ENCODE measurements around the gene UBR3.
"Not testable (repeated sequence)": the region's sequence is repeated elsewhere in the genome, so short reads cannot be mapped to it uniquely, and the experiment has no call there.

Gene UBR3

DNA sequence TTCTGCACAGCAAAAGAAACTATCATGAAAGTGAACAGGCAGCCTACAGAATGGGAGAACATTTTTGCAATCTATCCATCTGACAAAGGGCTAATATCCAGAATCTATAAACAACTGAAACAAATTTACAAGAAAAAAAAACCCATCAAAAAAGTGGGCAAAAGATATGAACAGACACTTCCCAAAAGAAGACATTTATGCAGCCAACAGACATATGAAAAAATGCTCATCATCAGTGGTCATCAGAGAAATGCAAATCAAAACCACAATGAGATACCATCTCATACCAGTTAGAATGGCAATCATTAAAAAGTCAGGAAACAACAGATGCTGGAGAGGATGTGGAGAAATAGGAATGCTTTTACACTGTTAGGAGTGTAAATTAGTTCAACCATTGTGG lies 10.3 kb upstream of the UBR3 start:
- Mint-ChIP-seq H3K27ac (peak overlapping the region; percentile 35), H3K4me1 (ENCODE audit: low read depth) (peaks cover 30% of the 10 kb centered on the region), H3K36me3 (peaks cover 27% of the 10 kb centered on the region)
- H3K4me3 Mint-ChIP-seq; H3K27me3 Mint-ChIP-seq; H3K9me3 Mint-ChIP-seq (ENCODE audit: low read depth): not testable (repeated sequence)

DNA sequence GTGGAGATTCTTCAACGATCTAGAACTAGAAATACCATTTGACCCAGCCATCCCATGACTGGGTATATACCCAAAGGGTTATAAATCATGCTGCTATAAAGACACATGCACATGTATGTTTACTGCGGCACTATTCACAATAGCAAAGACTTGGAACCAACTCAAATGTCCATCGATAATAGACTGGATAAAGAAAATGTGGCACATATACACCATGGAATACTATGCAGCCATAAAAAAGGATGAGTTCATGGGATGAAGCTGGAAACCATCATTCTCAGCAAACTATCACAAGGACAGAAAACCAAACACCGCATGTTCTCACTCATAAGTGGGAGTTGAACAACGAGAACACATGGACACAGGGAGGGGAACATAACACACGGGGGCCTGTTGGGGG lies 9.9 kb upstream of the UBR3 start:
- H3K27ac Mint-ChIP-seq; H3K9me3 Mint-ChIP-seq (ENCODE audit: low read depth); H3K27me3 Mint-ChIP-seq; H3K4me3 Mint-ChIP-seq: not testable (repeated sequence)
- H3K36me3 Mint-ChIP-seq: peaks cover 27% of the 10 kb centered on the region
- H3K4me1 Mint-ChIP-seq (ENCODE audit: low read depth): peaks cover 32% of the 10 kb centered on the region

DNA sequence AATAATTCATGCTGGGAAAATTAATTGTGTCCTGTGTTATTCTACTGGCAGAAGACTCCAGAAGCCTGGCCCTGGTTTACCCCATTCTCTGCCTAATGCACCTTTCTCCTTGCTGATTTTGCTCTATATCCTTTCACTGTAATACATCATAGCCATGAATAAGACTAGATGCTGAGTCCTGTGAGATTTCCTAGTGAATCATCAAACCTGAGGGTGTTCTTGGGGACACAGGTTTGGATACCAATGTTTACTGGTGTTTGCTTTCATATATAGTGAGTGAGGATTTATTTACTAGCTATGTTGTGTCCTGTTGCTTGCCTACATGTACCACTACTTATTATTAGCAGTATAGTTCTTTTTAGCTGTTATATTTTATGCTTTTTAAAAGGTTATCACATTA lies 9.0 kb upstream of the UBR3 start:
- no peak overlapping the region for H3K27ac Mint-ChIP-seq
- H3K4me1 Mint-ChIP-seq (ENCODE audit: low read depth): peaks cover 40% of the 10 kb centered on the region
- H3K27me3 Mint-ChIP-seq: no peaks in the 10 kb centered on the region
- no peak overlapping the region for H3K4me3 Mint-ChIP-seq
- H3K9me3 Mint-ChIP-seq (ENCODE audit: low read depth): no peaks in the 10 kb centered on the region
- H3K36me3 Mint-ChIP-seq: peaks cover 25% of the 10 kb centered on the region

DNA sequence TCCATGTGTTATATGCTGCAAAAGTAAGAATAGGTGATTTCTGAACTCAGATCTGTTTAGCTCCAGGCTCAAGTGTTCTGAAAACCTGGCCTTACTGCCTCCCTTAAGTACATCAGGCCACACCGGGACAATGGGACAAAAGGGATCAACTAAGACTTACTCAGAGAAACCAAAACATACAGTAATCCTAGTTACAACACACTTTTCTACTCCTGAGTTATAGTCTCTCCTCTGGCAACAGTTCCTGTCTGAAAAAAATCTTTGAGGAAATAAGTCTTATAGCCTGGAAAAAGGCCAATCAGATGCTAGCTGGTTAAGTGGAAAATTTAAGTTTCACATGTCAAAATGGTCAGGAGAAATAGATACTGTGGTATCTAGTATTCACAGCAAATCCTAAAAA lies 8.1 kb upstream of the UBR3 start:
- H3K4me3 Mint-ChIP-seq: no peak overlapping the region
- no peaks in the 10 kb centered on the region for H3K27me3 Mint-ChIP-seq
- peaks cover 25% of the 10 kb centered on the region for H3K36me3 Mint-ChIP-seq
- no peaks in the 10 kb centered on the region for H3K9me3 Mint-ChIP-seq (ENCODE audit: low read depth)
- H3K27ac Mint-ChIP-seq: peak overlapping the region; percentile 66
- peaks cover 47% of the 10 kb centered on the region for H3K4me1 Mint-ChIP-seq (ENCODE audit: low read depth)

DNA sequence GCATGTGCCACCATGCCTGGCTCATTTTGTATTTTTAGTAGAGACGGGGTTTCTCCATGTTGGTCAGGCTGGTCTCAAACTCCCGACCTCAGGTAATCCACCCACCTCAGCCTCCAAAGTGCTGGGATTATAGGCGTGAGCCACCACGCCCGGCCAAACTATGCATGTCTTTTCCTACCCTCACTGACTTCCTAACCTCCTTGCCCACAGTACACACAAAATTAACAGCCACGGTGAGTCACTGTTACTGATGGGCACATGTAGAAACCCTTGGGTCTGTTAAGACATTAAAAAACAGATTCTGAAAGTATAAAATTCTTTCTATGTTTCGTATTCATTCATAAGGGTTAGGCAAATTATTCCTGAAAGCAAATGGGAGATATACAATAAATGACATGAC lies 7.2 kb upstream of the UBR3 start:
- H3K9me3 Mint-ChIP-seq (ENCODE audit: low read depth); H3K27ac Mint-ChIP-seq; H3K27me3 Mint-ChIP-seq; H3K4me3 Mint-ChIP-seq: not testable (repeated sequence)
- Mint-ChIP-seq H3K4me1 (ENCODE audit: low read depth) (peaks cover 51% of the 10 kb centered on the region), H3K36me3 (peaks cover 25% of the 10 kb centered on the region)

DNA sequence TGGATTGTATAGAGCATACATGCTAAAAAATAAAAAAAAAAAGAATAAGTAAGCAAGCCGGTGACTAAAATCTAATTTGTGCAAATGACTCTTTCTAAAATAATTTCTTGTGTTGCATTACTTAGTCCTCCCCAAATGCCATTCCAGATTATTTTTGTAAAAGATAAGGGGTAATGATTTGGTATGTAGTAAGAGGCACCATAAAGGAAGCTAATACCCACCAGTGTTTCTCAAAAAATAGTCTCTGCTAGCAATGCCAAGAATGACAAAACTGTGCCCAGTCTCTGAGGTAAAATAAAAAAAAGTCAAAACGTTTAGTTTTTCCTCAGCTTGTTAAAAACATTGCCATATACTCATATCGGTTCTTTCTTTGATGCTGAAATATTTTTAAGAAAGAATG lies 5.2 kb upstream of the UBR3 start:
- H3K27me3 Mint-ChIP-seq: no peaks in the 10 kb centered on the region
- peak overlapping the region; percentile 66 for H3K27ac Mint-ChIP-seq
- H3K36me3 Mint-ChIP-seq: peaks cover 14% of the 10 kb centered on the region
- peak overlapping the region; percentile 59 for H3K4me3 Mint-ChIP-seq
- peaks cover 42% of the 10 kb centered on the region for H3K4me1 Mint-ChIP-seq (ENCODE audit: low read depth)
- no peaks in the 10 kb centered on the region for H3K9me3 Mint-ChIP-seq (ENCODE audit: low read depth)

DNA sequence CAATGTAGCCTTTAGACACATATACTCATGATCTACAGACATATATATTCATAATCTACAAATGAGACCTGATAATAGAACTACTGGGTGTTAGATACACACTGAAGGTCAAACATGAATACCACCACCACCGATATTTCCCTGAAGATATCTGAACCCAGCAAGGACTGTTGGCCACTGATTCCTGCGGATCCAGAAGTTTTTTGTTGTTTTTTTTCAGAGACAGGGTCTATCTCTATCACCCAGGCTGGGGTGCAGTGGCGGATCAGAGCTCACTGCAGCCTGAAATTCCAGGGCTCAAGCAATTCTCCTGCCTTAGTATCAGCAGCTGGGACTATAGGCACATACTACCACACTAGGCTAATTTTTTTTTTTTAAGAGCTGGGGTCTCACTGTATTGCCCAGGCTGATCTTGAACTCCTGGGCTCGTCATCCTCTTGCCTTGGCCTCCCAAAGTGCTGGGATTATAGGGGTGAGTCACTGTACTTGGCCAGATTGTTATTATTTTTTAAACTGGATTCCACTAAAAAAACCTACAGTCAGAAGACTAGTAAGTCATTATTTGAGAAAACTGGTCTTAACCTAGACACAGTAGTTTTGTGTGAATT lies 4.4 kb upstream of the UBR3 start:
- H3K4me3 Mint-ChIP-seq: peak overlapping the region; percentile 95
- no peaks in the 10 kb centered on the region for H3K9me3 Mint-ChIP-seq (ENCODE audit: low read depth)
- peaks cover 42% of the 10 kb centered on the region for H3K4me1 Mint-ChIP-seq (ENCODE audit: low read depth)
- H3K36me3 Mint-ChIP-seq: peaks cover 8% of the 10 kb centered on the region
- H3K27ac Mint-ChIP-seq: peak overlapping the region; percentile 34
- no peaks in the 10 kb centered on the region for H3K27me3 Mint-ChIP-seq

DNA sequence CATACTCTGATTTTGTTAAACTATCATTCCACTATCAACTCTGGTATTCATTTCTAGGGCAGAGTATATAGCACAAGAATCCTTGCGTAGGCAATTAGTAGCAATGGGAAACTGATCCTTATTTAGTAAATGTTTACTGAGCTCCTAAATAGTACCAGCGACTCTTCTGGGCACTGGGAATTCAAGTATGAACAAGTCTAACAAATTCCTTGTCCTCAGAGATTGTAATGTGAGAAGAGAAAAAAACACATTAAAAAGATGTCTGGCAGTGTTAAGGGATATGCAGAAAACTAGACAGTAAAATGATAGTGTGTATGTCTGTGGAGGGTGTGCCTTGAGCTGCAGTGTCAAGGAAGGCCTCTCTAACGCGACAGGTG lies 3.3 kb upstream of the UBR3 start:
- H3K36me3 Mint-ChIP-seq: peaks cover 3% of the 10 kb centered on the region
- H3K4me1 Mint-ChIP-seq (ENCODE audit: low read depth): peaks cover 50% of the 10 kb centered on the region
- no peaks in the 10 kb centered on the region for H3K27me3 Mint-ChIP-seq
- peak overlapping the region; percentile 80 for H3K27ac Mint-ChIP-seq
- H3K4me3 Mint-ChIP-seq: peak overlapping the region; percentile 95
- no peaks in the 10 kb centered on the region for H3K9me3 Mint-ChIP-seq (ENCODE audit: low read depth)

DNA sequence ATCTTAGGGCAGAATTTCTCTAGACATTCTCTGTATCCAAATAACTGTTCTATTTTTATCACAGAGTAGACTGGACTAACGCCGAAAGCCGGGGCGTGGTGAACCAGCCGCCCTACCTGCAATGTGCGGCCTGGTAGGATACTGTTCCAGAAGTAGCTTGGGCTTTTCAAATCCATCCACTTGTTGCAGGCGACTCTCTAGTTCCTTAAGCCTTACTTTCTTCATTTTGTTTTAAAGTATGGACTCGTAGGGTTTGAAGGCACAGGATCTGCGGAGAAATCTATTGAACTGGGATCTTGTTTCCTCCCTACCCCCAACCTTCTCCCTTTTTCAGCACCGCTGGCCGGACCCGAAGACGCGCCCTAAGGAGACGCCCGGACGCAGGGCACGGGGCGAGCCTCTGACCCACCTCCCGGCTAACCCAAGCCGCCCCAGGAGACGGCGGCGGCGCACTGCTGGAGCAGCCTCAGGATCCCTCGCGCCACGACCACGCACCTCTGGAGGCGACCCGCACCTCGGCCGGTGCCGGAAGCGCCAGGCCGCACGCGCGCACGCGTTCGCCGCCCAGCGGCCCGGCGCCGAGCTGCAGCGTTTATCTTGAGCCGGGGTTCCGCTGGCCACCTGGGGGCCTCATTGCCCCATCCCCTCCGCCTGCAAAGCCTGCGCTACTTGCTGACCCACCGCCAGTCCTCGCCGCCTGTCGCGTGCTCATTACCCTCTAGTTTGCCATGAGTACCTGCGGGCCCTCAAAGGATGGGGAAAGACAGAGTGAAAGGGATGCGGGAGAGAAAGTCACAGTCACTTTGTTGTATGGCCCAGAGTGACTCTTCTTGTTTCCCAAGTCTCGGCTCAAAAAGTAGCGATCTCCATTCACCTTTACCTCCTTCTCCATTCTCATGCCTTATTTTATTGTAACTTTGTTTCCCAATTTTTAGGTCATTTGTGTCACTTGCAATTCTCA lies 2.6 kb upstream of the UBR3 start, which contains the start of gene METTL5:
Gene METTL5 (minus strand): TSS at position 533 of the 961 bp plus-strand sequence. CDS start 308 bp downstream, at position 225.
- H3K27me3 Mint-ChIP-seq: no peaks in the 10 kb centered on the region
- peak within 1 kb of the TSS; percentile 92 for H3K27ac Mint-ChIP-seq
- no peaks in the 10 kb centered on the region for H3K9me3 Mint-ChIP-seq (ENCODE audit: low read depth)
- H3K4me3 Mint-ChIP-seq: peak within 1 kb of the TSS; percentile 95
- peaks cover 3% of the 10 kb centered on the region for H3K36me3 Mint-ChIP-seq
- peaks cover 50% of the 10 kb centered on the region for H3K4me1 Mint-ChIP-seq (ENCODE audit: low read depth)

DNA sequence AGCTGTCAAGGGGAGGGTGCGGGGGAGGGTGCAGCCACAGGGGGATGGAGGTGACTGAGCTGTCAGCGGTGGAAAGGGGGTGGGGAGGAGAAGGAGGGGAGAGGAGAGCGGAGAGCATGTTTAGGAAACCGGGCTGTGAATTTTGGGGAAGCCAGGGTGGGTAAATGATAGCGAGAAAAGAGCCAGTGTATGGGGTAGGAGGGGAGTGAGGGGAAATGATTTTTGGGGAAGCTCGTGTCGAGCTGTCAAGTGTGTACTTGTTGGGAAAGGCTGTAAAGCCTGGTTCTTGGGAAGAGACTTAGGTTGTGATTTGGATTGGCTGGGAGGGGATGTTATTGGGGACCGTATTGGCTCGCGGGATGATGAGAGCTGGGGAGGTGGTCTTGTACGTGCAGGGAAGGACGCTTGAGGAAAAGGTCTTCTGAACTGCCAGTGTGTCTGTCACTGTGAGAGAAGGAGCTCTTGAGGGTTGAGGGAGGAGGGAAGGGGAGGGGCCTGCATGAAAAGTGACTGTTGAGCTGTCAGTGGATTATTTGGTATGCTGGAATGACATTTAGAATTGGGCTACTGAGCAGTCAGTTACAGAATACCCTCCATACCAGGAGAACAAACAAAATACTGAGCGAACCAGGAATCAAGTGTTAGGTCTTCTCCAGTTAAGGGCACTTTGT lies 1.0 kb downstream of the UBR3 start:
- Mint-ChIP-seq H3K27ac (peak overlapping the region; percentile 94), H3K4me1 (ENCODE audit: low read depth) (peaks cover 49% of the 10 kb centered on the region), H3K36me3 (peaks cover 2% of the 10 kb centered on the region), H3K4me3 (peak overlapping the region; percentile 97), H3K9me3 (ENCODE audit: low read depth) (no peaks in the 10 kb centered on the region), H3K27me3 (no peaks in the 10 kb centered on the region)

DNA sequence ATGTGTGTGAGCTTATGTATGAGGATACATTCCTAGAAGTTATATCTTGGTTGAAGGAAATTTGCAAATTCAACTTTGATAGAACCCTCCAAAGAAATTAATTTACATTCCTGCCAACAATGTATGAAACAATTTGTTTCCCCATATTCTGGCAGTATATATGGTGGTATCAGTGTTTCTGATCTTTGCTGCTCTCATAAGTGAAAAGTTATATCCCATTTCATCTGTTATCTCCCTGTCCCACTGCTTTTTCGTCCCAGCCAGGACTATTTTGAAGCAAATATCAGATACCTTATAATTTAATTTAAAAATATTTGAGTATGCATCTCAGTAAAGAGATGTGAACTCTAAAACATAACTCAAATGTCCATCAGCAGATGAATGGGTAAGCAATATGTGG lies 7.1 kb downstream of the UBR3 start:
- no peak overlapping the region for H3K4me3 Mint-ChIP-seq
- H3K4me1 Mint-ChIP-seq (ENCODE audit: low read depth): peaks cover 57% of the 10 kb centered on the region
- no peaks in the 10 kb centered on the region for H3K9me3 Mint-ChIP-seq (ENCODE audit: low read depth)
- H3K27me3 Mint-ChIP-seq: no peaks in the 10 kb centered on the region
- no peak overlapping the region for H3K27ac Mint-ChIP-seq
- H3K36me3 Mint-ChIP-seq: peaks cover 2% of the 10 kb centered on the region

DNA sequence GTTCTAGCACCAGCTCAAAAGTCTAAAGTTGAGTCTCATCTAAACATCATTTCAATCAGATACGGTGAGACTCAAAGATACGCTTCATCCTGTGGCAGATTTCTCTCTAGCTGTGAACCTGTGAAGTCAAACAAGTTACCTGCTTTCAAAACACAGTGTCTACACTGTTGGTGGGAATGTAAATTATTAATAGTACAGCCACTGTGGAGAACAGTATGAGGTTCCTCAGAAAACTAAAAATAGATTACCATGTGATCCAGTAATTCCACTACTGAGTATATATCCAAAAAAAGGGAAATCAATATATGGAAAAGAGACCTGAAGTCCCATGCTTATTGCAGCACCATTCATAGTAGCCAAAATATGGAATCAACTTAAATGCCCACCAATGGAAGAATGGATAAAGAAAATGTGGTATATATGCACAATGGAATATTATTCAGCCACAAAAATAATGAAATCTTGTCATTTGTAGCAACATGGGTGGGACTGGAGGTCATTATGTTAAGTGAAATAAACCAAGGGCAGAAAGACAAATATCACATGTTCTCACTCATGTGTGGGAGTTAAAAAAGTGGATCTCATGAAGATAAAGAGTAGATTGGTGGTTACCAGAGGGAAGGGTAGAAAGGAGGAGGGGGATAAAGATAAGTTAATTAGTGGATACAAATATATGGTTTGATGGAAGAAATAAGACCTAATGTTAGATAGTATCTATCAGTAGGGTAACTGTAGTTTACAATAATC lies 11.7 kb downstream of the UBR3 start:
- Mint-ChIP-seq H3K4me1 (ENCODE audit: low read depth) (peaks cover 47% of the 10 kb centered on the region), H3K27me3 (no peaks in the 10 kb centered on the region), H3K27ac (no peak overlapping the region), H3K9me3 (ENCODE audit: low read depth) (no peaks in the 10 kb centered on the region), H3K36me3 (peaks cover 5% of the 10 kb centered on the region), H3K4me3 (no peak overlapping the region)

DNA sequence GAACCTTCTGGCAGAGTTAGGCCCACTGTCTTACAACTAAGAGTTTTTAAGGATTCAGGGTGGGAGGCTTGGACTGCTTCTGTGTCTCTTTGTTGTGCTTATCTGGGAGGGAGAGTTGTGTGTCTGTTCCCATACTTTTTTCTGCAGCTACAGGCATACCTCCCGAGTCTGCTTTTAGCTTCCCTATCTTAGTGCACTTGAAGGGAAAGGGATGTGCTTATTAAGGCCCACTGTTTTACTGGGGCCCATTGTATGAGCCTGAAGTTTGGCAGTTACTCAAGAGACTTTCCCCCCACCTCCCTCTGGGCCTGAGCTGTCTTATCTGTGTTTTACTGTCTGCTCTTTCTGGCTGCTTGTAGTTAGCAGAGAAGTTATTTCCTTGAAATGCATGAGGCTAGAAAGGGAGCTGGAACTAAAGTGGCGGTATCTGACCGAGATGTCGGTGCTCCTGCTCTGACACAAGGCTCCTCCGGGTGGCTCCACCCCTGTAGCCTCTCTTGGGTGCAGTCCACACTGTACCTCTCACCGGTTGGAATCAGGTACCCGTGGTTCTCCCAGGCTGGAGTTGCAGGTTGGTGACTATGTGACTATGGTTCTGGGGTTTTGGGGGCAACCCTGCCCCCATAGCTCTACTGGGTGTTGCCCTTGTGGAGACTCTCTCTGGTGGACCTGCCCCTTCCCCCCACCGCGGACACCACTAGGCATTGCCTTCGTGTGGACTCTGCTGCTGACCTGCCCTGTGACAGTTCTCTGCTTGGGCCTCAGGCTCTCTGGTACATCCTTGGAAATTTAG lies 12.9 kb downstream of the UBR3 start:
- Mint-ChIP-seq H3K9me3 (ENCODE audit: low read depth) (no peaks in the 10 kb centered on the region), H3K36me3 (peaks cover 5% of the 10 kb centered on the region), H3K27ac (peak overlapping the region; percentile 61), H3K4me3 (no peak overlapping the region), H3K4me1 (ENCODE audit: low read depth) (peaks cover 42% of the 10 kb centered on the region), H3K27me3 (no peaks in the 10 kb centered on the region)

DNA sequence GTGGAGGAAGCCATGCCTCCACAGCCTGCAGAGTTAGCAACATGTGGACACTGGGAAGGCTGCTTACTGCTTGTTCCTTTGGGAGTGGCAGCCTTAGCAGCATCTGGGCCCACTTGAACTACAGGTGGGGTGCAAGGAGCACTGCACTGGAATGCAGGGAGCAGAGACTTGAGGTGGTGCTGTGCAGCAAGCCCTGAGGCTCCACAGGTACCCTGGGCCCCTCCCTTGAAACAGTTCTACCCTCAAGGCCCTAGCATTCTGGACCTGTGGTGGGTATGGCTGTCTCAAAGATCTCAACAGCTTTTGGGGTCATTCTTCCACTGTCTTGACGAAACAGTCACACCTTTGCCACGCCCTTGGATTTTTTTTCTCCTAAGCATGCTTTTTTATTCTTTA lies 13.5 kb downstream of the UBR3 start:
- no peaks in the 10 kb centered on the region for H3K9me3 Mint-ChIP-seq (ENCODE audit: low read depth)
- H3K36me3 Mint-ChIP-seq: peaks cover 5% of the 10 kb centered on the region
- H3K4me1 Mint-ChIP-seq (ENCODE audit: low read depth): peaks cover 40% of the 10 kb centered on the region
- H3K27ac Mint-ChIP-seq: no peak overlapping the region
- H3K4me3 Mint-ChIP-seq: no peak overlapping the region
- no peaks in the 10 kb centered on the region for H3K27me3 Mint-ChIP-seq

Data from activated naive CD8-positive, alpha-beta T cell (primary cell).